Liver (tissue), 9 donors: ENCODE measurements around the gene KRT86. TPM values are rescaled to one million over a fixed set of nuclear protein-coding genes. Genes with fewer than 3 reads are reported as not detected.

Experiments
- DNase-seq: peaks from one replicate; pipeline ENCODE4 v3.0.0-alpha.2; 2017; ENCODE audit warnings: low spot score
- H3K27ac ChIP-seq, 2 donors: one replicate each; pipeline ENCODE4 v1.7.0; 2013; ENCODE audit warnings: inconsistent platforms in 2 of 2, low read length in 2 of 2, control low read depth in 1 of 2, low read depth in 1 of 2, mild to moderate bottlenecking in 1 of 2
- H3K27me3 ChIP-seq, 4 donors: one replicate each; pipeline versions ENCODE4 v1.6.1 to v1.7.0; 2013; ENCODE audit warnings: low read length in 3 of 4, inconsistent platforms in 1 of 4, mild to moderate bottlenecking in 1 of 4, moderate library complexity in 1 of 4; ENCODE audit not compliant: control insufficient read depth in 4 of 4, insufficient read depth in 4 of 4
- H3K36me3 ChIP-seq, 4 donors: one replicate each; pipeline versions ENCODE4 v1.6.1 to v1.7.0; 2013; ENCODE audit warnings: low read length in 3 of 4, mild to moderate bottlenecking in 3 of 4, low read depth in 1 of 4, moderate library complexity in 1 of 4; ENCODE audit not compliant: control insufficient read depth in 4 of 4, insufficient read depth in 3 of 4
- H3K4me1 ChIP-seq, 4 donors: one replicate each; pipeline versions ENCODE4 v1.6.1 to v1.7.0; 2013; ENCODE audit warnings: low read length in 3 of 4, mild to moderate bottlenecking in 3 of 4, moderate library complexity in 1 of 4; ENCODE audit not compliant: control insufficient read depth in 4 of 4, insufficient read depth in 4 of 4
- H3K4me3 ChIP-seq, 3 donors: one replicate each; pipeline versions ENCODE4 v1.6.1 to v1.7.0; 2013; ENCODE audit warnings: low read length in 3 of 3, control low read depth in 1 of 3, low read depth in 1 of 3, mild to moderate bottlenecking in 1 of 3
- H3K9ac ChIP-seq, 2 donors: one replicate each; pipeline ENCODE4 v1.7.0; 2013; ENCODE audit warnings: low read length in 2 of 2, mild to moderate bottlenecking in 2 of 2, moderate library complexity in 2 of 2, control low read depth in 1 of 2, low read depth in 1 of 2
- H3K9me3 ChIP-seq, 4 donors: one replicate each; pipeline versions ENCODE4 v1.6.1 to v1.7.0; 2013; ENCODE audit warnings: low read length in 3 of 4; ENCODE audit not compliant: control insufficient read depth in 4 of 4
- FOXA1 ChIP-seq: IDR thresholded peaks from 2 replicates; pipeline ENCODE4 v1.6.1; 2016; ENCODE audit warnings: antibody characterized with exemption
- FOXA2 ChIP-seq: IDR thresholded peaks from 2 replicates; pipeline ENCODE4 v1.6.1; 2016; ENCODE audit warnings: antibody characterized with exemption
- HNF4A ChIP-seq, 2 donors: conservative IDR thresholded peaks; 2 replicates each; pipeline ENCODE4 v1.6.1; 2016; ENCODE audit warnings: antibody characterized with exemption in 2 of 2, mild to moderate bottlenecking in 2 of 2
- HNF4G ChIP-seq: IDR thresholded peaks from 2 replicates; pipeline ENCODE4 v1.6.1; 2016; ENCODE audit warnings: antibody characterized with exemption
- NR2F2 ChIP-seq: IDR thresholded peaks from 2 replicates; pipeline ENCODE4 v1.6.1; 2016; ENCODE audit warnings: antibody characterized with exemption
- RAD21 ChIP-seq, 2 donors: IDR thresholded peaks; 2 replicates each; pipeline ENCODE4 v1.6.1; 2016; ENCODE audit warnings: antibody characterized with exemption in 2 of 2, mild to moderate bottlenecking in 2 of 2
- RXRA ChIP-seq, 2 donors: IDR thresholded peaks; 2 replicates each; pipeline ENCODE4 v1.6.1; 2017 to 2018; ENCODE audit warnings: antibody characterized with exemption in 2 of 2, mild to moderate bottlenecking in 1 of 2
- SP1 ChIP-seq: IDR thresholded peaks from 2 replicates; pipeline ENCODE4 v1.6.1; 2018; ENCODE audit warnings: antibody characterized with exemption, mild to moderate bottlenecking
- ZBTB33 ChIP-seq: IDR thresholded peaks from 2 replicates; pipeline ENCODE4 v1.6.1; 2016; ENCODE audit warnings: antibody characterized with exemption
- WGBS: extraction: QIAGEN DNeasy Blood & Tissue Kit; methylation state at CpG from one replicate; pipeline ENCODE4 v1.1.7; 2013; 5-methylcytosine and 5-hydroxymethylcytosine counted together
- polyA plus RNA-seq, 2 donors: library from polyadenylated mRNA; stranded (reverse) in 1 of 2; unstranded in 1 of 2; fragments of 200-250 nt in 1 of 2; fragments of >200 nt in 1 of 2; fragmentation: Nextera tagmentation in 1 of 2; extraction: Ambion mirVana in 1 of 2; gene quantifications; one replicate each; pipeline versions ENCODE4 v1.2.1 to v1.2.3, GENCODE V29; 2013 to 2015
- total RNA-seq, 2 donors: library from RNA; depleted of rRNA; stranded (reverse); fragments of >200 nt; gene quantifications; one replicate each; pipeline ENCODE4 v1.2.3, GENCODE V29; 2014
- TF ChIP-seq, protein P1 (sequence below): IDR thresholded peaks from 2 replicates; pipeline ENCODE4 v1.6.1; 2016; ENCODE audit warnings: antibody characterized with exemption
- TF ChIP-seq, protein P2 (sequence below): IDR thresholded peaks from 2 replicates; pipeline ENCODE4 v1.6.1; 2016; ENCODE audit warnings: antibody characterized with exemption
- TF ChIP-seq, protein P3 (sequence below): IDR thresholded peaks from 2 replicates; pipeline ENCODE4 v1.6.1; 2016; ENCODE audit warnings: antibody characterized with exemption, mild to moderate bottlenecking
- donor health status: healthy.
- donor health status: healthy.
- donor health status: healthy.
- donor health status: healthy.
- donor health status: healthy.

The KRT86 gene
- total and polyA plus RNA-seq, 4 donors, result 0.08 TPM; not detected in 3

DNA sequence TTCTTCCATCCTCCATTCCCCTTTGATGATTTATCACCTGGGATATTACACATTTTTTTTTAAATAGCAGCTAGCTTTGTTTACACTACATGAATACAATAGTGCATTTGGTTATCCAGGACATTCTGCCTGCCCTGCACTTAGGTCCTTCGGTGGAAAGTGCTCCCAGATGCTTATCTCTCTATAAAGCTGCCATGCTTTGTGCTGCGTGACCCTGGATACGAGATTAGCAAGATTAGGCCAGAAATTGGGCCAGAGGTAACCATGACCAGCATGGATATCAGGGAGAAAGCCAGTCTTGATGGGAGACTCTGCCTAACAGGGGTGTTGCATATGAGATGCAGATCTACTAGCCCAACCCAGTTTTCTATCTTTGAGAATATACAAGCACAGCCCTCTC is 58.9 kb downstream of the KRT86 start:
- no peak overlapping the region for H3K4me3 ChIP-seq
- no peak overlapping the region for H3K27ac ChIP-seq
- WGBS, result 57% methylated on average over 3 of the region's 3 CpGs
- no peak for DNase-seq
- H3K4me1 ChIP-seq, result peaks cover 0 to 30% (median 23%) of the 10 kb centered on the region in 4 donors
- TF ChIP-seq SP1 (no peak), RAD21 (IDR thresholded peaks at IDR 0.05) (no peak), FOXA2 (no peak), FOXA1 (no peak), ZBTB33 (no peak), HNF4A (conservative IDR thresholded peaks at IDR 0.05) (no peak), HNF4G (no peak)
- TF ChIP-seq, protein P1, sequence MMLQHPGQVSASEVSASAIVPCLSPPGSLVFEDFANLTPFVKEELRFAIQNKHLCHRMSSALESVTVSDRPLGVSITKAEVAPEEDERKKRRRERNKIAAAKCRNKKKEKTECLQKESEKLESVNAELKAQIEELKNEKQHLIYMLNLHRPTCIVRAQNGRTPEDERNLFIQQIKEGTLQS, result no peak
- TF ChIP-seq, protein P2, sequence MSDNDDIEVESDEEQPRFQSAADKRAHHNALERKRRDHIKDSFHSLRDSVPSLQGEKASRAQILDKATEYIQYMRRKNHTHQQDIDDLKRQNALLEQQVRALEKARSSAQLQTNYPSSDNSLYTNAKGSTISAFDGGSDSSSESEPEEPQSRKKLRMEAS, result no peak
- TF ChIP-seq, protein P3, sequence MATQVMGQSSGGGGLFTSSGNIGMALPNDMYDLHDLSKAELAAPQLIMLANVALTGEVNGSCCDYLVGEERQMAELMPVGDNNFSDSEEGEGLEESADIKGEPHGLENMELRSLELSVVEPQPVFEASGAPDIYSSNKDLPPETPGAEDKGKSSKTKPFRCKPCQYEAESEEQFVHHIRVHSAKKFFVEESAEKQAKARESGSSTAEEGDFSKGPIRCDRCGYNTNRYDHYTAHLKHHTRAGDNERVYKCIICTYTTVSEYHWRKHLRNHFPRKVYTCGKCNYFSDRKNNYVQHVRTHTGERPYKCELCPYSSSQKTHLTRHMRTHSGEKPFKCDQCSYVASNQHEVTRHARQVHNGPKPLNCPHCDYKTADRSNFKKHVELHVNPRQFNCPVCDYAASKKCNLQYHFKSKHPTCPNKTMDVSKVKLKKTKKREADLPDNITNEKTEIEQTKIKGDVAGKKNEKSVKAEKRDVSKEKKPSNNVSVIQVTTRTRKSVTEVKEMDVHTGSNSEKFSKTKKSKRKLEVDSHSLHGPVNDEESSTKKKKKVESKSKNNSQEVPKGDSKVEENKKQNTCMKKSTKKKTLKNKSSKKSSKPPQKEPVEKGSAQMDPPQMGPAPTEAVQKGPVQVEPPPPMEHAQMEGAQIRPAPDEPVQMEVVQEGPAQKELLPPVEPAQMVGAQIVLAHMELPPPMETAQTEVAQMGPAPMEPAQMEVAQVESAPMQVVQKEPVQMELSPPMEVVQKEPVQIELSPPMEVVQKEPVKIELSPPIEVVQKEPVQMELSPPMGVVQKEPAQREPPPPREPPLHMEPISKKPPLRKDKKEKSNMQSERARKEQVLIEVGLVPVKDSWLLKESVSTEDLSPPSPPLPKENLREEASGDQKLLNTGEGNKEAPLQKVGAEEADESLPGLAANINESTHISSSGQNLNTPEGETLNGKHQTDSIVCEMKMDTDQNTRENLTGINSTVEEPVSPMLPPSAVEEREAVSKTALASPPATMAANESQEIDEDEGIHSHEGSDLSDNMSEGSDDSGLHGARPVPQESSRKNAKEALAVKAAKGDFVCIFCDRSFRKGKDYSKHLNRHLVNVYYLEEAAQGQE, result no peak
- H3K9me3 ChIP-seq, result no peaks in the 10 kb centered on the region
- H3K27me3 ChIP-seq, result no peaks in the 10 kb centered on the region
- no peaks in the 10 kb centered on the region for H3K36me3 ChIP-seq
- H3K9ac ChIP-seq, result no peak overlapping the region

- Histone ChIP-seq H3K4me1 (peaks cover 0 to 30% (median 23%) of the 10 kb centered on the region in 4 donors), H3K36me3 (no peaks in the 10 kb centered on the region), H3K4me3 (no peak overlapping the region), H3K9ac (no peak overlapping the region), H3K27ac (no peak overlapping the region), H3K27me3 (no peaks in the 10 kb centered on the region), H3K9me3 (no peaks in the 10 kb centered on the region)
- whole genome bisulfite sequencing, result 95% methylated on average over 3 of the region's 3 CpGs
- DNase-seq, result no peak
- TF ChIP-seq NR2F2, result no peak
- no peak for TF ChIP-seq RXRA (IDR thresholded peaks at IDR 0.05)
- TF ChIP-seq, protein P3, result no peak
- TF ChIP-seq SP1, result no peak
Observed at GRCh38 chr12:52334185-52334584, 59.7 kb downstream of the KRT86 start.
